Kasumi-1 (cell line): ENCODE results near the gene PIGS.
"Not testable (repeated sequence)": the region's sequence is repeated elsewhere in the genome, so short reads cannot be mapped to it uniquely, and the experiment has no call there.

ENCODE experiments used
- DNase-seq, 2 experiments: peaks; one replicate each; lab custom pipeline; 2025; lab: John Stamatoyannopoulos, UW

The PIGS gene

DNA sequence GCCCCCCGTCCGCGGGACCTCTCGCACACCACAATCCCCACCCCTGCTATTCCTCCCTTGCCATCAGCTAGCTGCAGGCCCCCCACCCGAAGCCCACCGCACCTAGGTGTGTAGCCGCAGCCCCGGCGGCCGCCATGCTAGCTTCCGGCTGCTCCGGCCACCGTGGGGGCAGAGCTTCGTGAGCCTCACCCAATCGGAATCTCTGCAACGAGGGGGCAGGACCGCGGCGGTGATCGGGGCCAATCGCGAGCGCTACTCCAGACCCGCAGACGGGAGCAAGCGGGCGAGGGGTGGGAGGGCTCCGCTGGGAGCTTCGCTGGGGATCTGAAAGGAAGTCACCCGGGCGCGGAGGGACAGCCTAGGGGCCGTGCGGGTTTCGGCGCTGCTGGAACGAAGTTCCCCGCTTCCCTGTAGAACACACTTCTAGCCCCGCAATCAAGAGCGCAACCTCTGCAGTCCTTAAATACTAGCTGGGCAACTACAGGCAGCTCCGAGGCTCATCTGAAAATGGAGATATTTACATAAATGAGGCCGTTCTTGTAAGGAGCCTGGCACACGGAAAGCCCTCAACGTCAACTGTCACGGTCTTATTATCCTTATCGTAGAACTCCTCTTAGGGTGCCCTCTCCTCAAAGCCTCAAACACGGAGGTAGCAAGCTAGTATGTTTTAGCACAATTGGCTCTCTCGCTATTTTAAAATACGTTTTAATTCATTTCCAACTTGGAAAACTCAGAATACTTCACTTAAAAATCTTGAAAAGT lies at the start of gene PIGS:
PIGS (minus strand) TSS at position 164 of the 762 bp plus-strand sequence; CDS start at position 136, 28 bp downstream.
- peak; percentile 93 to 94 for DNase-seq

DNA sequence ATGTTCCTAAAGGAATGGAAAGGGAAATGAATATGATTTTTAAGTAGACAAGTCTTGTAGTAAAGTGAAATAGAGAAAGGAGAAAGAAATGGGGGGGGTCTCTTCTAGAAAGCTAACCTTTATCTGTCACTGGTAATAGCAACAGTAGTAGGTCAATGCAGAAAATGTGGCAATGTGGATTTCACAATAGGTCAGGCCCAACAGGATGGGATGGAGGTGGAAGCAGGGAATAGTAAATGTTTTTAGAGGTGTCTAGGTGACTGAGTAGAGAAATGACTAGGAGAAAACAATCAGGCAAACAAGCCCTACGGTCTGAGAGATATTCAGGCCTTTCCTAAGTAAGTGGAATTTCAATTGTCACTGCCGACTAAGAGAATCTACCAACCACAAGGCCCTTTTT lies 48.7 kb upstream of the PIGS start:
- DNase-seq, result no peak

DNA sequence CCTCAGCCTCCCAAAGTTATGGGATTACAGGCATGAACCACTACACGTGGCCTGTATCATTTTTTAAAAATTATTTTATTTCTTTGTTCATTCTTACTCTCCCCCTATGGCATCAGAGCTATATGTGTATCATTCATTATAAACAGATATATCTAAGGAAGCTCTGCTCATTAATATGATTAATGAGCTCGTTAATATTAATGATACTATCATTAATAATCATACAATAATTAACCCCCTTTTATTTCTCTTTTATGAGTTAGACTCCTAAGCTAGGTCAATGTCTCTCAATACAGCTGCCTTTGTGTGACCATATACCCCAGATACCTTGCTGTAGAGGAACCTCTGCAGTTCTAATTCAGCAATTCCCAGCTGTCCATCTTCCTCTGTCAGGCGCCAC lies 47.1 kb upstream of the PIGS start:
- DNase-seq, result no peak

DNA sequence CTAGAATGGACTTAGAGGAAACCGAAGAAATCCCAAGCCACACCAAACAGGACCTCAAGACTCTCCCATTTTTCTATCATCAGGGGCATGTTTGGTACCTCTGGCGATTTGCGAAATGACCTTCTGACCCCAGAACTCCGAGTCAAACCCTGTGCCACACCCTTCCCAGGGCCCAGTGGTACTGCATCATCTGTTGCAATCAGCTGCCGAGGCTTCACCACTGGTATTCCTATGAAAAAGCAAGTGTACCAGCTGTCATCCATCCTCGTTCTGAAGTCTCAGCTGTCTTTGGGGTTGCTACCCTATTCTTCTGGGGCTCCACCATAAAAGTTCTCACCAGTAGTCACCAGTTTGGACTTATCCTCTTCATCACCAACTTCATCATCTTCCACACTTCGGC lies 45.0 kb upstream of the PIGS start:
- DNase-seq, result no peak

DNA sequence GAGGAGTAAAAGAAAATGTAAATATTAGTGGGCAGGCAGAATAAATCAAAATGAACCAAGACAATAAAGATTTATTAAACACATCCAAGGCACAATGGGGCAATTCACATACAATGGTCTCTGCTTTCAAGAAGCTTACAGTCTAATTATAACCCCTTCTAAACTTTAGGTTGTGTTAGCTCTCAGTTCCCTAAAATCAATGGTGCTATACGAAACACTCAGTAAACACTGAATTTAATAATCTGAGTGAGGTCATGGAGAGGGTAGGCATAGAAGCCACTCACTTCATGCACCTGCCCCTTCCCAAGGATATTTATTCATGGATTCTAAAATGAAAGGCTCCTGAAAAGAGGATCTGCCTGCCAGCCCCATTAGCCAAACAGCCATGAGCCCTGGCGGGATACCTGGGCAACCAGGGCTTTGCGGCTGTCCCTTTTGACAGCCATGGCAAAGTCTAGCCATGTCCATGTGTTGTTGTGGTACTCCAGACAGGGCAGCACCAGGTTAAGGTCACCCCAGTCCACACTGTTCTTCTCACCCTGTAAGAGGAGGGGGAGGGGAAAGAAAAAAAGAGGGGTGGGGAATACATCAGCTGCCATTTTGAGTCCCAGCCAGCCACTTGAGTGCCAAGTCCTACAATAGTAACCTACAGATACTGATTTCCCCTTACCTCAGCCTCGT lies 44.1 kb upstream of the PIGS start:
- DNase-seq, result no peak

DNA sequence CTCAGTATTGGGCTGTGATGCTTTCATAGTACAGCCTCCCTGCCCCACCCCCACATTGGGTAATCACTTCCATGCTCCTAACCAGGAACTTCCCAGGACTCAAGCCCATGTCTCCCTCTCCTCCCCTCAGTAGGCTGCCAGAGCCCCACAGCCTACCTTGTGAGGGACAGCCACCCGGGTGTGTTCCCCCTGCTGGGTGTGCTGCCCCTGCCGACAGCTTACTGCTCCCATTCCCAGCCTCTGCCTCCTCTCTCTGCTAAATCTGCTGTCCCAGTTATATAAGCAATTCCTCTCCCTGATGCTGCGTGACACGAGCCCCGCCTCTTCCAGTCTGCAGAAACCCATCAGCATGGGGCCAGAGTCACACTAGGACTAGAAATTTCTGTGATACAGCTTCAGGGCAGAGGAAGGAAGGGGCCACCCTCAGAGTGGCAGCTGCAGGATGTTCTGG lies 42.6 kb upstream of the PIGS start, which contains the start of gene RSKR:
RSKR (minus strand) TSS at position 255 of the 451 bp plus-strand sequence; CDS start at position 231, 24 bp downstream.
- no peak for DNase-seq

DNA sequence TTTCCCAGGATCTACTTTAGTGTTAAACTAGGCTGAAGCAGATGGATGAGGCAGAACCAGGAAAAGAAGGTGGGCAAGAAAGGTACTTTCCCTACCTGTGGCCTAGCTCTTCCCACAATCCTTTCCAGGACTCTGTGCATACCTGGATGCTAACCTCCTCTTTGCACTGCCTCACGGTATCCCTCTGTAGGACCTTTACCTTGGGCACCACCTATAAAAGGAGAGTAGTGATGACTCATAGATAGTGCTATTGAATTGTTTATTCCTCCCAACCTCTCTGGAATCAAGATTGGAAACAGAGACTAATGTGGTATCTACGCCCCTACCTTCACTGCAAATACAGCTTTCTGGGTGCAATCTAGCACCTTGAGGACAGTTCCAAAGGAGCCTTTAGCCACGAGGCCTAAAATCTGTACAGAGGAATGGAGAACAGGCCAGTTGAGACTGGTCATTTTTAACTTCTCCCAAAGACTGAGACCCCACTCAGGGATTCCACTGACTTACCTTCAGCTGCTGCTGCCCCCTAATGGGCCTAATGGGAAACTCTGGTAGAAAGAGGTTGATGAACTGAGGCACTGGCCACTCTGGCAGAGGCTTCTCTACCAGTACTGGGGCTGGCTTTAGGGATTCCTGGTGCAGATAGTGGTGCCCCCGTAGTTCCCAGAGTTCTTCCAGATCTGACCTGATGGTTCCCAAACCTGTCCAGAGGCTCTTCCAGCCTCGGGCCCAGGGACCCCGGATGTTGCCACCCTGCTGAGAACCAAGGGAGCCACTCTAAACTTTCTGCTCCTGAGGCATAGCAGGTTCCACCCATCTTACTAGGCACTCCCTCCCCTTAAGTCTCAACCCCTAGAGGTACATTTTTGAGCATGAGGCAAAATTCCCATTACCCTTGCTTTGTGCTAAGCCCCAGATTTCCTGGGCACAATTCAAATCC lies 41.9 kb upstream of the PIGS start:
- DNase-seq, result peak; percentile 19 to 24

DNA sequence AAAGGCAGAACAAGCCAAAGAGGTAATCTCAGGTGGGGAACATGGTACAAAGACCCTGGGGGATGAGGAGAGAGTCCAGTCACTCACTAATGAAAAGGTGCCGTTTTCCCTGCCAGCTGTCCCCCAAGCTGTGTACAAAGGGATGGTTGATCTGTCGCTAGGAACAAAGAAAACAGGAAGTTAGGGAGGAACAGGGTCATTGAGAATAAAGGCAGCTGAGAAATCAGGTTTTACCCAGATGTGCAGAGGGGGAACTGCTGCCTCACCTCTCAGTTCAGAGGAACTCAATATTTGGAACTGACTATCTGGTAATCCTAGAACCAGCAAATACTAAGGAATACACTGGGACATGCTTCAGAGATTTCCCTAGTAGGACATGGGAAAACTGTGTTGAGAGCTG lies 41.2 kb upstream of the PIGS start:
- DNase-seq, result no peak

DNA sequence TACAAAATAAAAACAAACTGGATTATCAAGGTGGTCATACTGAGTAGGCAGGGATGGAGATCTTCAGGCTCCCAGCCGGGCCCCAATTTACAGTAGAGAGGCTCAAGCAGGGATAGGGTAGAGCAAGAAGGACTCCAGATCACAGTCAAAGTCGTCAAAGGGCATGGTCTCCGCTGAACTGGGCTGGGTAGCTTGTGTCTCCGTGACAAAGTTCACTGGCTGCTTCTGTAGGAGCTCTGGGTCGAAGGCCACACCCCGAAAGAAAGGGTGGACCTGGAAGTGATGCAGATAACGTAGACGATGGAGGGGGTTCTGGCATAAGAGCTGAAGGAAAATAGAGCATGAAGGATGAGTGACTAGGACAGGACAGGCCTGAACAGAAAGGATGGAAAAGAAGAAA lies 39.1 kb upstream of the PIGS start:
- no peak for DNase-seq

DNA sequence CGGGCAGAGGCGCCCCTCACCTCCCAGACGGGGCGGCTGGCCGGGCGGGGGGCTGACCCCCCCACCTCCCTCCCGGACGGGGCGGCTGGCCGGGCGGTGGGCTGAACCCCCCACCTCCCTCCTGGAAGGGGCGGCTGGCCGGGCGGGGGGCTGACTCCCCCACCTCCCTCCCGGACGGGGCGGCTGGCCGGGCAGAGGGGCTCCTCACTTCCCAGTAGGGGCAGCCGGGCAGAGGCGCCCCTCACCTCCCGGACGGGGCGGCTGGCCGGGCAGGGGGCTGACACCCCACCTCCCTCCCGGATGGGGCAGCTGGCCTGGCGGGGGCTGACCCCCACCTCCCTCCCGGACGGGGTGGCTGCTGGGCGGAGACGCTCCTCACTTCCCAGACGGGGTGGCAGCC lies 32.7 kb upstream of the PIGS start:
- not testable (repeated sequence) for DNase-seq

DNA sequence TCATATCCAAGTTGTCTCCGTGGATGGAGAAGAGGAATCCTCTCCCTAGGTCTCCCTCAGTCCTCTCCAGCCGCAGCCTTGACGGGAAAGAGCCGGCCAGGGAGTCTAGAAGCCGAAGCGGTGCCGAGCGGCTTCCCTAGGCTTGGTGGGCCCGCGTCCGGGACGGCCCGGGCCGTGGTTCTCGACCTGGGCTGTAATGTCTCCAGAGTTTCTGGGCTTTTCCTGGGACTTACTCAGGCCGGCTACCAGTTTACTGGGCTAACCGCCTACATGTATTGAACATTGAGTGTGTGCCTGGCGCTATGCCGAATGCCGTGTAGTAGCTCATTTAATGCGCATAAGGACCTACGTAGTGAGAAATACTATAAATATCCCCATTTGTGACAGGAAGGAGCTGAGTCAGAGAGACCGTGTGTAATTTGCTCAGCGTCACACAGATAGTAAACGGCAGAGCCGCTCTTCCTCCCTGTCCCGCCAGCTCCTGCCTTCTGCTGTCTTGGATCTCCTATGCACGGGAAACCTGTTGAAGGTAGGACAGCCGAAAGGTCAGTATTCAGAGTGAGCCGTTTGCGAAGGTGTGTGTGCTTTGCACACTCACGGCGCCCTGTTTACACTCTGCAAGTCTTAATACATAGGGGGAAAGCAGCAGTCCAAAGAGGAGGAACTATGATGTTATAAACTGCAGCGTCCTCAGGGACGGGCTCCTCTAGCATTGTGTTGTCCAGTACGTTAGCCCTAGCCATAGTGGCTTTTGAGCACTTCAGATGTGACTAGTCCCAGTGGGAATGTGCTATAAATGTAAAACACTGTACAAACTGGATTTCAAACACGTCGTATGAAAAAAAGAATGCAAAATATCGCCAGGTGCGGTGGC lies 28.2 kb upstream of the PIGS start:
- peak; percentile 87 to 95 for DNase-seq

DNA sequence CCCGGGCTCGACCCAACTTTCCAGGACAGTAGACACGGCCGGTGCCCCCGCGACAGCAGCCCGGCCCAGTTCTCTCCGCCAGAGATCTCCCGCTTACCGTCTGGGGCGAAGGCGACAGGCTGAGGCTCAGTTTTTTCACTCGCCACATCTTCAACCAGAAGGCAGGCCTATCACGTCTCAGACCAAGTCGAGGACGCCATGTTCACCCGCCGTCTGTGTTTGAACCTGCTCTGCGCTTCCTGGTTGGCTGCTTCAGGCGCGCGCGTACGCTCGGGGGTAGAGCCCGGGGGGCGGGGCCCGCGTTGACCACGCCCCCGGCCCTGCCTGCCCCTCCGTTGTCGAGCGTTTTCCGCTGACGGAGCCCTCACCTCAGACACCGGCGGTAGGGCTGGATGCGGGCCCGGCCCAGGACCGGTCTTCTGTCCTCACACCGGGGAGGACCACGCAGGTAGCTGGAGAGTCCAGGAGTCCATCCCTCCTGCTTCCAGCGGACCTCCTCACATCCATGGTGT lies 27.5 kb upstream of the PIGS start, which contains the start of gene SPAG5:
SPAG5 (minus strand) TSS at position 227 of the 512 bp plus-strand sequence; CDS start at position 148, 79 bp downstream.
- DNase-seq, result peak; percentile 90 to 93

DNA sequence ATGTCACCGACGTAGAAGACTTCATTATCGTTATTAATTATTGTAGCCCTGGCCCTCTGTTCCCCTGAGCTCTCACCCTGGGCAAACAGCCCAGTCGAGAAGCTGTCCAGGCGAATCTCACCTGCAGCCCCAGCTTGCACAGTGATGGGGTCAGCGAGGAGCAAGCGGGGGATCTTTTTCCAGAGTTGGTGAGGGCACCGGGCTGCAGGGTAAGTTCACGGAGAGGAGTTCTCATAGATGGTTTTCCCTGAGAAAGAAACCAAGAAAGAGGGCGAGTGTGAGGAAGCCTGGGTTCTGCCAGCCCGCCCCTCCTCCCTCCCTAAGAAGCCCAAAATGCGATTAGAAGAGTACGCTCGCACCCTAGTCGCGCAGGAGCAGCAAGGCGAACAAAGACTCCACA lies 27.1 kb upstream of the PIGS start:
- DNase-seq, result no peak

DNA sequence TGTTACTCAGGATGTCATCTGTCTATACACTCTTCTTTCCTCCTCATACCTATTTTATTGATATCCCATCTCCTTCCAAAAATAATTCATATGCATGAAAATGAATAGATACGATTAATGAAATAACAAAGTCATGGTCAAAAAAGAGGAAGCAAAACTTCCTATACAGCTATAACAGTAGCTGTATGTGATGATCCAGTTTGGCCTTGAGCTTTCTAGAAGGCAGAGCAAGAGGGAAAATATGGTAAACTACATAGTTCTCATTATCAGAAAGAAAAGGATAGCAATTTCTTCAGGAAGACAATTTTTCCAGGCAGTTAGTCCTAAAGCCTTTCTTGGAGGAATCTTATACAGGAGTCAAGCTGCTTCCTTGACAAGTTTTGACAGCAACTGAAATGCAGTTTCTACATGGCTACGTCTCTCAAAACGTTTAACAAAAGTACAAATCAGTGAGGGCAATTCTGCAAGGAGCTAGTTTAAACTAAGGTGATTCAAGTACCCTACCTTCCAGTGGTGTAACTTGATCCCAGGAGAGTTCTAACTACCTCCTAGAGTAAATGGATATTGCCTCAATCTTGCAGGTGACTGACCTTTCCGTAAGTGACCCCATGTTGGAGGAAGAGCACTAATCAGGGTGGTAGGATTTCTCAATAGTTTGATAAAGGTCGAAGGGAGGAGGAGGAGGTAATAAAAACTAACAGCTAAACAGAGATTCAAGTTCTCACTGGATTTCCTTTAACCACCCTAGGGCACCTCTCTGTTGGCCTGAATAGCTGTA lies 26.5 kb upstream of the PIGS start:
- DNase-seq, result peak in 1 of 2 experiments; percentile 16

DNA sequence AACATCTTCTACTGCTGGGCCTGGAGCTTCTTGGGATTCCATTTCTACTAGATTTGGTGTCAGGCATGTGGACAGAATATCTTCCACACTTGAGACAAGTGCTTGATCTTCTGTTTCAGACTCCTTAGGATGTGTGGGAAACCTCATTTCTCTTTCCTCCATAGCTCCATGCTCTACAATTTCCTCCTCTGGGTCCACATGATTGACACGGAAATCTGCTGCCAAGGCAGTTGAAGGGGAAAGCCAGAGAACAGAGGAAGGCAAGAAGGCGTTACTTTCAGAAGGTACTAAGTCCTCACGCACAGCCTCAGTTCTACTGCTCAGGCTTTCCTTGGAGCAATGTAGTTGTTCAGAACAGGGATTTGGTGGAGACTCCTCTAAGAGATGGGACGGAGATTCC lies 20.9 kb upstream of the PIGS start:
- no peak for DNase-seq

DNA sequence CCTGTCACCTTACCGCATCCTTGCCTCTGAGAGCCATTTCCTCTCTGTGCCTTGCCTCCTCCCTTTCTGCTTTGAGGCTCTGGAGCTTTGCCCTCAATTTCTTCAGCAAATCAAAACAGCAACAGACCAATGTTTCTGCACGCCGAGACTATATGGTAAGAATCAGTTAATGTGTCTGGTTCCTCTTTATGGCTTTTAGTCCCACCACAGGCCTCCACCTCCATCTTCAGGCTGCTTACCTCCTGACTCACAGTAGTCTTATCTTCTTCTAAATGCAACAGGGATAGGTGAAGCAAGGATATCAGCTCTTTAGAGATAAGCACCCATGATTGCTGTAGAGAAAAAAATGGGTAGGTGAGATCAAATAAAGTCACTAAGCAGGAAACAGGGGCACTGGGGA lies 14.5 kb upstream of the PIGS start:
- no peak for DNase-seq

DNA sequence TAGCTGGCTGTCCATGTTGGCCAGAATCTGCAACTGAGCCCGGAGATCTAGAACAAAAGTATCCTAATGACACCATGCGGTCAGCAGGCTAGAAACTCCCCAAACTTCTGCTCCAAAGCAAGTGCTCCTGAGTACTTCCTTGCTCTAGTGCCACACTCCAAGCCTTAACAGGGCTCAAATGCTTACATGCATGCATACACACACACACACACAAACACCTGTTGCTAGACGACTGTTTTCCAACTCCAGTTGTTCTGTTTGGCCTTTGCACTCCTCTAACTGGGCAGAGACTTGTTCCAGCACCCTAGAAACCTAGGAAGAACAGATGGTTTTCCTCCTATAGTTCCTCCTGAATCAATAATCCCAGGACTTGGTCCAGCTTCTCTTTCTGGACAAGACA lies 13.1 kb upstream of the PIGS start:
- DNase-seq, result no peak

DNA sequence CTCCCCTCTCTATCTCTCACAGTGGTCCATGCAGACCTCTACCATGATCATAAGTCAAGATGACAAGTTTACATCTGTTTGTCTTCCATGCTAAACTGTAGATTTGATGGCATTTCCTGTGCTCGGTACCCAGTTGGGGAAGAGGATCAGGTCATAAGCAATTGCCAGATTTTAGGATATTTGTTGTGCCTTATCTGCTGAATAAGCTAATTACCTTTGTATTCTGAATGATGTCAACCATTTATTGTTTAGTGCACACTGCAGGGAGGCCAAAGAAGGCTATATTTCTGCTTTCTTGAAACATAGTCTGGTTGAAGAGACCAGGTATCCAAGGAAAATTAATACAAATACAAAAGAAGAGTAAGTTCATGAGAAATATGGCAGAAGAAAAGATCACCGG lies 11.2 kb upstream of the PIGS start:
- no peak for DNase-seq

DNA sequence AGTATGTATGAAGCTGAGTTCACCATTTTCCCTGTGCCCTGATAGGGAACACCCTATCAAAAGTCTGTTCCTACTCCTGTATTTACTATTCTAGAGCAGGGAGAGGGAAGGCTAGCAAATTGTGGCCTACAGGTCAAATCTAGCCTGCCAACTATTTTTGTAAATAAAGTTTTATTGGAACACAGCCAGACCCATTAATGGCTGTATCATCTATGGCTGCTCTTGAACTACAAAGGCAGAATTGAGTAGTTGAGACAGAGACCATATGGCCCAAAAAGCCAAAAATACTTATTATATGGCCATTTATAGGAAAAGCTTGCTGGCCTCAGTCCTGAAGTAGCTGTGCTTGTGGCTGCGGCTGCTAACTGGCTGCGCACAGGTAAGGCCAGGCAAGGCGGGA lies 9.6 kb upstream of the PIGS start:
- DNase-seq, result no peak

DNA sequence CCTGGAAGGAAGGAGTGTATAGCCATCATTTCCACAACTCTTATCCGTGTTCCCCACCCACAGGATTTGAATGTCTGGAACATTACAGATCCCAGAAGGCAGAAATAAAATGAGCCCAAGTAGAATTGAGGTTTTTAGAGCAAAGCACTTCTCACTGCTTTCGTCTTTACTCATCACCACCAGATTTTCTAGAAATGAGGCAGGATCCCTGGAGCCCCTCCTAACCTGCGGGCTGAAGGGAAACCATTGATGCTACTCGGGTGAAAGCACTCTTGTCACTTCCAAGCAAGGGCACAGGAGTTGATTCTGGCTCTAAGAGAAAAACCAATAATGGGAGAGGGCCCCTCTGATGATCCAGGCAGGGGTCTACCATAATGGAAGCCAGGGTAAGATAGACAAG lies 8.2 kb upstream of the PIGS start:
- no peak for DNase-seq
